SH-SY5Y (cell line): ENCODE measurements around the gene MTX3.

ENCODE experiments used
- GATA2 ChIP-seq: IDR thresholded peaks from 2 replicates; pipeline ENCODE4 v1.6.1; 2011; ENCODE audit warnings: mild to moderate bottlenecking, low read depth, low read length
- GATA3 ChIP-seq: IDR thresholded peaks from 2 replicates; pipeline ENCODE4 v1.6.1; 2011; ENCODE audit warnings: low read depth, mild to moderate bottlenecking, low read length, moderate library complexity

- TF ChIP-seq GATA2 (no peak), GATA3 (no peak)
These were observed 42.5 kb upstream of the MTX3 start for GRCh38 chr5:80033513-80033912.
